Activated T-cell treated with anti-CD3 and anti-CD28 coated beads for 4 hours (primary cell): ENCODE data around the gene CHL1.

ENCODE experiments used
- DNase-seq: peaks from one replicate; pipeline ENCODE4 v3.0.0-alpha.2; 2020

The CHL1 gene

GRCh38 chr3:418239-418929 lies 221.8 kb downstream of the CHL1 start:
- no peak for DNase-seq

DNA sequence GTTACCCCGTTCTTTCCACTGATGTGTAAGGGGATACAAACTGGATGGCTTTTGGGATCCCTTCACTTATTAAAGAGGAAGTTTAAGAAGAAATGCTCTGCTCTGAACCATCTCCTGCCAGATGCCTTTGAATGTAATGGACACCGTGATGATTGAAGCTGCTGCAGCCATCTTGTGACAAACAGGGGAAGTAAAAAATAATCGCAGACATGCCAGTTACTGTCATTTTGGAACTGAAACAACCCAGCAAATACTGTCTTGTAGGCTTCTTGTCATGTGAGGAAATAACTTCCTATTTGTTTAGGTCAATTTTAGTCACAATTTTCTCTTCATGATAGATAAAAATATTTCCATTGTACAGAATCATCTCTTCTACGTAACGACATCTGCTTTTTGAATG lies 224.0 kb downstream of the CHL1 start:
- DNase-seq: no peak

DNA sequence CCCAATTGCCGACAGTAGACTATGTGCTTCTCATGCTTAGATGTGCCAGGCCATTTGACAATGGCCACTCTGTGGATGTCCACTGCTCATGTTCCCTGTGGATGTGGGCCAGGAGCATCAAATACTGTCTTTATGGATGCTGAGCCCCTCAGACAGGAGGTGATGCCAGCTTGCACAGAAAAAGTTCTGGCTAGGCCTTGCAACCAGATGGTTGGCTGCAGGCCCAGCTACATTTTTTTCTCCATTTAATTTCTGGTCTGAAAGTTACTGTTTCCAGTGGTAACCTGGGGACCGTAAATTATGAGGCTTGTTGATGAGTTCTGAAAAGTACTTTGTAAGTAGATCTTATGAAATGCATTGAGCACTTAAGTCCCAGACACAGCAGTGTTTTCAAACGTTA lies 228.5 kb downstream of the CHL1 start:
- DNase-seq: no peak

- no peak for DNase-seq
Measured at GRCh38 chr3:426072-426471, 229.5 kb downstream of the CHL1 start.

GRCh38 chr3:427128-427527 lies 230.6 kb downstream of the CHL1 start:
- DNase-seq: no peak

GRCh38 chr3:430186-430585 lies 233.6 kb downstream of the CHL1 start:
- DNase-seq: no peak

DNA sequence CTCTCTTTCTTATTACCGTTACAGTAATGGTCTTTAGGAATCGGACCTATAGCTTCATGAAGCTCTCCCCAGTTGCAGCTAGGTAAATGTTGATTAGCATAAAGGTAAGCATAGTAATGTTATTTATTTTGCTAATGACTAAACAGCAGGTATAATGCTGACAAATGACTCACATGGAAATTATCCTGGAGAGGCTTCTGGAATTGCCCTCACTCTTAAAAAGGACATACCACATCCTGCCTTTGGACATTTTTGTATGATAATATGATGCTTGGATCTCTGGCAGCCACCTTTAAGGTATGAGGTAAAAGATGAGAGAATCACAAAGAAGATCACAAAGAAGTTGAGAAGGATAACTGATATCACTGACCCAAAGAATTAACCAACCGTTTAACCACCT lies 238.6 kb downstream of the CHL1 start:
- no peak for DNase-seq

DNA sequence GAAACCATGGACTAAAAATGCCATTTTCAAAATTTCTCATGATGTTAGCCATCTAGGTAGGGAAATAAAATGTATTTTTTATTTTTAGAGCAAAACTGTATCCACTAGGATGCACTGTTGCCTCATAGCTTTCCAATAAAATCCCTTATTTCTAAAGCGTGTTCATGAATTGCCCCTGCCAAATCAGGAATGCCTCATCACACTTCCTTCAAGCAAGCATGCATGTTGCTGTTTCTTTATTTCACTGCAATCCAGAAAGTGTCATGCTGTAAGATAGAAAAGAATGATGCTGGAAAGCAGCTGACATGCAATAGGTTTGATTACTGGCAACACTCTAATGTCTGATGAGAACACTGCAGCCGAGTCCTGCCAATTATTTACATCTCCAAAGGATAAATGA lies 239.5 kb downstream of the CHL1 start:
- no peak for DNase-seq

- DNase-seq: no peak
Measured at GRCh38 chr3:440826-441225, 244.3 kb downstream of the CHL1 start.

DNA sequence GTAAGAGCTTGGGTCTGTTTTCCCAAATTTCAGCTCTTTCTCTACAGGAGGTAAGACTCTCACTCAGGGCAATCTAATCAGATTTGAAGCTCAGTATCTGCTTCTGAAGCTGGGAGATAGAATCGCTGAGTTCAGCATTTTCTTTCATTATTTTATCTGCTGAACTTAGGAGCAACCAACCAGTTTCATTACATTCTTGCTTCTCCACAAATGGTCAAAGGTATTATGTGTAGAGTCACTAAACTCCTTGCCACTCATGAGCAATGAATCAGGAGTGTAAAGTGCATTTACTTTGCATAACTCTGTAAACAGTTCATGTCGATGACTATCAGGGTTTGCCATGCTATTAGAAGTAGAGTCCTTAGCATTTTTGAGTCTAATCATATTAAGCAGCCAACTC lies 249.4 kb downstream of the CHL1 start:
- DNase-seq: no peak

- no peak for DNase-seq
Measured at GRCh38 chr3:447671-448070, 251.1 kb downstream of the CHL1 start.

- no peak for DNase-seq
Measured at GRCh38 chr3:449711-450110, 253.1 kb downstream of the CHL1 start.

DNA sequence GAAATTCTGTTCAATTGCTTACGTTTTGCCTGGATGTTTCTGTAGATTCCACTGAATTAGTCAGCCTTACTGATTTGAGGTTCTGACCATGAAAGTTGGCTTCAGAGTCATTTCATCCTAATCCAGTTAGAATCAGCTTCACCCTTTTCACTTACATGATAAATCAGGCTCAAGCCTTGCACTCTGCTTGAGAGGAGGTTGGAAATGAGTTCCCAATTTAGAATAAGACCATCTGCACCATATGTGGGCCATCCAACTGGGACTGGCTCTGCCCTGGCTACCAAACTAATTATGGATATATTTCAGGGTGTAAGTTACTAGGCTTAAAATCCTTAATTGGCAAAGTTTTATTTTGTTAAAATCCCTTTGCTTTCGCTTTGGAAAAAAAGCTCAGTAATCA lies 255.7 kb downstream of the CHL1 start:
- DNase-seq: no peak

DNA sequence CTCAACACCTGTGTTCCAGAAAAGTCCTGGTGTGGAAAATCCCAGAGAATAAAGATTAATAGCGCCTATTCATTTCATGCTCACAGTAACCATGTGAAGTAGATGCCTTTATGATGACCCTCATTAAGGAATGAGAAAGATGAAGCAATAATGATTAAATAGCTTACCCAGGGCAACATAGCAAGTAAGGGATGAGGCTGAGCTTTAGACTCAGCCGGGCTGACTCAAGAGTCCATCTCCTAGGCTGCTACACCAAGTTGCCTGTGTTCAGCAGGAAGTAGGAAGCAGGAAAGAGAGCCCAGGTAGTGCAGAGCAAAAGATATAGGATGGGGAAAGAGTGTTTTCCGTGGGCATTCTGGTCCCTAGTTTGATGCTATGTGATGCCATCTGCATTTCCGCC lies 256.5 kb downstream of the CHL1 start:
- DNase-seq: no peak

GRCh38 chr3:454986-455385 lies 258.4 kb downstream of the CHL1 start:
- DNase-seq: no peak

DNA sequence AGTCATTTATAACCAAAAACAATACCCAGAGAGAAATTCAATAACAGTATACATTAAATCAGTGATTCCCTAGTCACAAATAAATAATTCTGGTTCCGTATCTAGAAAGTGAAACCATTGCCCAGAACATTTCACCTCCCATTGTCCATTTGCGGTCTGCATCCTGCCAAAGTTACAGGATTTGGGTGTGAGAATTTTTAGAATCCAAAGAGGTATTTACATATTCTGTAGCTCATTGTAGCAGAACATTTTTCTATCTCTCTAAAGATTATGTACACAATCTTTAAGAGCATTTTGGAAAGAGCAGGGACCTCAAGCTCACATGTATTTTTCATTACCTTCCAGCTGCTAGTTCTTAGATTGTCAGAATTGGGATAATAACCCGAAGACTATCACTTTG lies 261.6 kb downstream of the CHL1 start:
- DNase-seq: no peak

GRCh38 chr3:458653-459310 lies 262.2 kb downstream of the CHL1 start:
- DNase-seq: no peak
